HG02798 (cell line): ENCODE measurements around the gene RHOXF1.
"Not testable (repeated sequence)": the region's sequence is repeated elsewhere in the genome, so short reads cannot be mapped to it uniquely, and the experiment has no call there.

Experiments
- ATAC-seq: cut with Tn5 transposase; IDR thresholded peaks from one replicate; pipeline ENCODE4 v1.9.1; 2021; ENCODE audit warnings: mild to moderate bottlenecking; ENCODE audit not compliant: unreplicated experiment, poor library complexity

RHOXF1 gene, protein sequence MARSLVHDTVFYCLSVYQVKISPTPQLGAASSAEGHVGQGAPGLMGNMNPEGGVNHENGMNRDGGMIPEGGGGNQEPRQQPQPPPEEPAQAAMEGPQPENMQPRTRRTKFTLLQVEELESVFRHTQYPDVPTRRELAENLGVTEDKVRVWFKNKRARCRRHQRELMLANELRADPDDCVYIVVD

DNA sequence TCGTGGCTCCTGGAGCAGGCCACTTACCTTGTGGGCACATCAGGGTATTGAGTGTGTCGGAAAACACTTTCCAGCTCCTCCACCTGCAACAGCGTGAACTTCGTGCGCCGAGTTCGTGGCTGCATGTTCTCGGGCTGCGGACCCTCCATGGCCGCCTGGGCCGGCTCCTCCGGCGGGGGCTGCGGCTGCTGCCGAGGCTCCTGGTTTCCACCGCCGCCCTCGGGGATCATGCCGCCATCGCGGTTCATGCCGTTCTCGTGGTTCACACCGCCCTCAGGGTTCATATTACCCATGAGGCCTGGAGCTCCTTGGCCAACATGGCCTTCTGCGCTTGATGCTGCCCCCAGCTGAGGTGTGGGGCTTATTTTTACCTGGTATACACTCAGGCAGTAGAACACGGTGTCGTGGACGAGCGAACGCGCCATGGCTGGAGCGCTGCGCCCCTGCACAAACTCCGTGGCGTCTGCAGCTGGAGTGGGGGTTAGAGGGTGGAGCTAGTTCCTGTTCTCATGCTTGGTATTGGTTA lies at the start of gene RHOXF1:
TSS of gene RHOXF1 (minus strand) at position 476 of the 526 bp plus-strand sequence. CDS start at position 425, 51 bp downstream.
- no peak for ATAC-seq

DNA sequence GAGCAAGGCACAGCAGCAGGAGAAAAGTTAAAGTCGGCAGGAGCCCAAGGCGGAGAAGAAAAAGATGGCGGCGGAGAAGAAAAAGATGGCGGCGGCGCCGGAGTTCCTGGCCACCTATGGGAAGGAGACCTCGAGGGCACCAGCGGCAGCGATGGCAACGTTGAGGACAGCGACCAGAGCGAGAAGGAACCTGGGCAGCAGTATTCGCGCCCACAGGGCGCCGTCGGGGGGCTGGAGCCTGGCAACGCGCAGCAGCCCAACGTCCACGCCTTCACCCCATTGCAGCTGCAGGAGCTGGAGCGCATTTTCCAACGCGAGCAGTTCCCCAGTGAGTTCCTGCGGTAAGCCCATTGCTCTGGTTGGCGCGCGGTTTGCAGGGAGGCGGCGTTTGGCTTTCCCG lies 43.4 kb upstream of the RHOXF1 start:
- not testable (repeated sequence) for ATAC-seq

DNA sequence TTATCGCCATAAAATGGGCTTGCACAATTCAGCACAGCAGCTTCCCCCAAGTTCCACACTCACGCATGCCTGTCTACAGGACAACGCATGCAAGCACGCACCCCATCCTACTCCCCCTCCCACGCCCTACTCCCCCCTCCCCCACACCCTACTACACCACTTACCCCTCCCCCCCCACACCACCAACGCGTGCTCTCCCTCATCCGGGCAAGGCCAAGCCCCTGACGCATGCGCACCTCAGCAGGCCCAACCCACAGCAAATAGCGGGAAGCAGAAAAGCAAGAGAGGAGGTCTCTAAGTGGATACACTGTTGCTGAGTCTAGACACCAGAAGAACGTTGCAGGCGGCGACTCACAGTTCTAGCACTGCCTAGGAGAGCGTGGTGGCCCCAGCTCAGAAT lies 42.6 kb upstream of the RHOXF1 start, which contains the start of gene RHOXF2:
TSS of gene RHOXF2 (plus strand) at position 301 of the 400 bp plus-strand sequence. CDS start 138 bp downstream, outside the sequence.
- not testable (repeated sequence) for ATAC-seq

DNA sequence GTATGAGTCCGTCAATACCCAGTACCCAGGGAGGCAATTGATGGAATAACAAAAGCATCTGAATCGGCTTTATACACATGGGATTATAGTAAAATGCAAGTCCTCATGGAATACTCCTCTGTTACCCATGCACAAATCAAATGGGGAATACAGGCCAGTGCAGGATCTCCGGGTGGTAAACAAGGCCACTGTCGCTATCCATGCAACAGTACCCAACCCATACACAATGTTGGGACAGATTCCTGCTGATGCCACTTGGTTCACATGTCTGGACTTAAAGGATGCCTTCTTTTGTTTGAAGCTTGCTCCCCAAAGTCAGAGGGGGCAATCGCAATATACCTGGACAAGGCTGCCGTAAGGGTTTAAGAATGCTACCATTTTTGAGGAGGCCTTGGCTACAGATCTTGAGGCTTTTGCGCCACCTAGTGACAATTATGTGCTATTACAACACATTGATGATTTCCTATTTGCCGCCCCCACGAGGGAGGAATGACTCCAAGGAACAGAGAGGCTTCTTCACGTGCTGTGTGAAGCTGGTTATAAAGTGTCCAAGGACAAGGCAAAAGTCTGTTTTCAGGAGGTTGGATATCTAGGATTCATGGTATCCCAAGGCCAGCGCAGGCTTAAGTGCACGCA lies 34.5 kb upstream of the RHOXF1 start:
- ATAC-seq, result not testable (repeated sequence)

DNA sequence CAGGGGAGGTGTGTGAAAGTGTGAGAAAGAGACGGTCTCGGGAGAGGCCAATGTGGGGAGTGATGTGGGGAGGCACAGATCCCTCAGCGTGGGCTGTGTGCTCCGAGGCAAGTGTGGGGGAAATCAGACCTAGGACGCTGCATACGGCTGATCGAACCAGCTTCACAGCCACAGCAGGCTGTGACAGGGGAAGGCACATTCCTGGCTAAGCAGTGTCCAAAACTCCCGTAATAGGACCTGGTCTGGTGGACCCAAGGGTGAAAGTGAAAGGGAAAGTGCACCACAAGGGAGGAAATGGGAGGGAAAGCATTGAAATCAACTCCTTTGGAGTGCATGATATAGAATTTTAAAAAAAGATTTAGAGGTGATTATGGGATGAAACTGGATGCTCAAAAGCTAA lies 31.8 kb upstream of the RHOXF1 start:
- ATAC-seq, result no peak

DNA sequence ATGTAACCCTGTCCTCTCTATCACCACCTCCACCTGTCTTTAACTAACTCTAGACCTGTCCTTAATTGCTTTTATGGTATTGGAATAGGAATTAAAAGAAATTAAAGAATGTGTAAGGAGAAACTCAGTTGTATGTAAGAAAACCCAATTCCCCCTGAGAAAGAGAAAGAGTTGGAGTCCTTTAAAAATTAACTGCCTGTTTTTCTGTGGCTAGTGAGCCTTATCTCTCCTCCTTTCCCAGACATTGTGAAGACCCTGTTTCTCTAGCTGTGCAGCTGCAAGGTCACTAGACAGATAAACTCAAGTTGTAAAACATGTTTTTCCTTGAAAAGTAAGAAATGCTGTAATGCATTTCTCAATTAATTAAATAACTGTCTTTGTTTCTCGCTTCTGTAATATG lies 30.6 kb upstream of the RHOXF1 start:
- ATAC-seq, result not testable (repeated sequence)

DNA sequence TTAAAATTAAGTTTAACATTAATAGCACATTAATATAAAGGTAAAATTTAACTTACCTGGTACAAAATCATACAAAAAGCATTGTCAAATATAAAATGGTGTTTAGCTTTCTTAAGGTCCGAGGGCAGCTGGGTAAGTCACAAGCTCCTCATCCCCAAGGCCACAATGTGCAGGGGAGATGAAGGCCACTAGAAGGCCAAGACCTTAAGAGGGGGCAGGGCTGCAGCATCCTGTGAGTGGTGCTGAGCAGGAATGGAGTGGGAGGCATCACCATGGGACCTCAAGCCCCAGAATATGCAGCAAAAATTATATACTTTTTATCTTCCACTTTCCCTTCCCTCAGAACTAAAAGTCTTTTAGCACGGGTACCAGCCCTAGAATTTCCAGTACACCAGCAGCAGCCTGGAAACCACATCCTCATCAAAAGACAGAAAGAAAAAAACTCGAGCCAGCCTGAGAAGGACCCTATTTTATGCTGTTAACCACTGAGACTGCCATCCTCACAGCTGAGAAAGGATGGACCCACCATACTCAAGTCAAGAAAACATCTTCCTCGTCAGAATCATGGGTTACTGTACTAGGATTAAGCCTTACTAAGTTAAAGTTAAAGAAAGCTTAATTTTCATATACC lies 29.7 kb upstream of the RHOXF1 start:
- ATAC-seq, result no peak

DNA sequence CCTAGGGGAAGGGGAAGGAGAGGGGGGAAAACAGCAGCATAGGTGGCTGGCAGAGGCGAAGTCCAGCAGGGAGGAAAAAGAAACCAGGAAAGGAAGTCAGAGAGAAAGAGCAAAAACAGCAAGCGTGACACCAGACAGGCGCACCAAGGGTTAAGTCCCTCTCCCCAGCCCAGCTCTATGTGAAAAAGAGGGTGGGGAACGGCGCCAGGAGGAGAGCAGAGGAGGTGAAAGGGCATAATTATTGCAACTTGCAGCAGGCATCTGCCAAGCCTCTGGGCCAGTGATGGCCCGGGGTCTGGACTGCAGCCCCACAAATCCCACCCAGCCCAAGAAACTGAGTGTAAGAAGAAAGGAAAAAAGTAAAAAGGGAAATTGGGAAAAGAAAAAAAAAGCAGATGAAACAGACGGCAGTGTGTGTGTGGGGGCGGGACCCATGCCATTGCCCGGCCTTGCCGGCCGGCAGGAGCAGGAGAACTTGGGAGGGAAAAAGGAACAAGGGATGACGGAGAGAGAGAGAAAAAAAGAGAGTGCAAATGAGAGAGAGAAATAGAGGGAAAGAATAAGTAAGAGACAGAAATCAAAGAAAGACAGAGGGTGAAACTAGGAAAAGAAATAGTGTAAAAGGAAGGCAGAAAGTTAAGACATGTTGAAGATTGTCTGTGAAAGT lies 28.6 kb upstream of the RHOXF1 start:
- no peak for ATAC-seq

DNA sequence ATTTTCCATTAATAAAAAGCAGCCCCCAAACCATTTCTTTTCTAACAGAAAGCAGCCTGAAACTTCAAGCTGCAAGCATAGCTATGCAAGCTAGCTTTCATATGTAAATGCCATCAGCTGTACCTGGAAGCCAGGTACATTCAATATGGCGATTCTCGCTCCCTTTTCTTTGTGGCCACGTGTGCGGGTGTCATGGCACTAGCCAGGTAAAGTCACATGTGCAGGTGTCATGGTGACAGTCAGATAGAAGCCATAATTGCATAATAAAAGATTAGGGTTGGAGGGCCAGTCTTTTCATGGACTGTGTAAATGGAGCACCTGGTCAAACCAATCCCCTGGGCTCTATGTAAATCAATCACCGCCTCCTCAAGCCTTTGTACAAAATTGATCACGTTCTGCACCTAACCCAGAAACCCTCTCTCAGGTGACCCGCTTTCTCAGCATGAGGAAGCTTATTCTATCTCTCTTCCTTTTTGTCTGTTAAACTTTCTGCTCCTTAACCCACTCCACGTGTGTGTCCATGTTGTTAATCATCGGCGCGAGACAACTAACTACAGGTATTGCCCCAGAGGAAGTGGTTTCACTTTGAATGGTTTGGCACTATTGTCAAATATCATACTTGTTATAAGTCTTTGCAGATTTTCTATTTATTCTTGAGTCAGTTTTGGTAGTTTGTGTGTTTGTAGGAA lies 24.7 kb upstream of the RHOXF1 start:
- no peak for ATAC-seq

DNA sequence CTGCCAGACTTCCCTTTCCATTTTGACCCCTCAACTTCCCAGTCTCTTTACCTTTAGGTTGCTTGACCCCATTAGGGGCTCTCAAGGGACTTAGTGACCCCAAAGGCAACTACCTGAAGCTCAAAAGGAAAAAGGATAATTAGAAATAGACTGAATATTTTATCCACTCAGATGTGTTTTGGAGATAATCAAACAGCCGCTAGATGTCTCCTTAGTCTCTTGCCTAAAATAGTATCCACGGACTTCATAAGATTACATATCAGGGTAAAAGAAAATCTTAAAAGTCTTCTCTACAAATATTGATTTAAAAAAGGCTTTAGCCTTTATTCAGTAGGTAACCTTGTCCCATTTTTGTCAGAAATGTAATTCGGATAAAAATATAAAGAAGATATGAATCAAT lies 21.7 kb upstream of the RHOXF1 start:
- ATAC-seq, result no peak

DNA sequence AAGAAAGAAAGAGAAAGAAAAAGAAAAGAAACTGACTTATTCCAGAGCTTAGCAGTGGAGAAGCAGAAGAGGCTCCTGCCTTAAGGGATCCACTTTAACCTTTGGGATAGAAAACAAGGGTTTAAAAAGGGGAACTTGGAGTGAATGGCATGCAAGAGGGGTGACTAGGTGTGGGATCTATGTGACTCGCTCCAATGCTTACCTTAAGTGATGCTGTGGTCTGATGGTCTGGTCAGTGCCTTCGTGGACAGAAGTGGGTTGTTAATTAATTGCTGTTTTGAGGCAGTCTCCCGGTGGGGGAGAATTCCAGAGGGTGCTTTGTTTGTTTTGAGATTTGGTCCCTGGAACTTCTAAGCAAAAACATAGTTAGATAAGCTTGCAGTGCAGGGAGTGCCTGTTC lies 21.1 kb upstream of the RHOXF1 start:
- ATAC-seq, result no peak

DNA sequence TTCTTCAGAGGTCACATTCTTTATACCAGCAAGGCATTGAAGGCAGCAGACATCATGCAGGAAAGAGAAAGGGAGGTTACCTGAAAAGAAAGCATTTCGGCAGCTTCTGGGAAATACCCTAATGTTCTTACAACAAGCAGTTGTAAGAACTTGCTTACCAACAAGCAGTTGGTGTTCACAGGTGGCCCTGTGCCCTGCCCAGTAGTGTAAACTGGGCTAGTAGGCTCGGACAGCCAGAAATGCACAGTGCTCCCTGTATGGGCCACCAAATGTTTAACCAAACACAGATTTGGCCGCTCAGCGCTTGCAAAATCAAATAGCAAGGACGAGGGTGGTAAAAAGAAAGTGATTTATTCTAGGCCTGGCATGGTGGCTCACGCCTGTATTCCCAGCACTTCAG lies 20.4 kb upstream of the RHOXF1 start:
- no peak for ATAC-seq

DNA sequence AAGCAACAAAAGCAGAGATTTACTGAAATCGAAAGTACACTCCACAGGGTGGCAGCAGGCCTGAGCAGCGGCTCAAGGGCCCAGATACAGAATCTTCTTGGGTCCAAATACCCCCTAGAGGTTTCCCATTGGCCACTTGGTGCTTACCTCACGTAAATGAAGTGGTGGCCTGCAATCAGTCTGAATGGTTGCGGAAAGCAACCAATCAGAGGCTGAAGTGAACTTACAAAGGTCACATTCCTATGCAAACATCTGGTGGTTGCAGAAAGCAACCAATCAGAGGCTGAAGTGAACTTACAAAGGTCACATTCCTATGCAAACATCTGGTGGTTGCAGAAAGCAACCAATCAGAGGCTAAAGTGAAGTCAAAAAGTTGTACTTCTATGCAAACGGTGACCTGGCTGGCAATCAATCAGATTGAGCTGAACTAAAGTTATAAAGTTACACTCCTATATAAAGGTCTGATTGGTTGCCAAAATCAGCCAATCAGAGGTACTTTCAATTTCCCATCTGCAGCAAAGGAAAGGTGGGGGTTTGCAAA lies 12.7 kb upstream of the RHOXF1 start:
- not testable (repeated sequence) for ATAC-seq

DNA sequence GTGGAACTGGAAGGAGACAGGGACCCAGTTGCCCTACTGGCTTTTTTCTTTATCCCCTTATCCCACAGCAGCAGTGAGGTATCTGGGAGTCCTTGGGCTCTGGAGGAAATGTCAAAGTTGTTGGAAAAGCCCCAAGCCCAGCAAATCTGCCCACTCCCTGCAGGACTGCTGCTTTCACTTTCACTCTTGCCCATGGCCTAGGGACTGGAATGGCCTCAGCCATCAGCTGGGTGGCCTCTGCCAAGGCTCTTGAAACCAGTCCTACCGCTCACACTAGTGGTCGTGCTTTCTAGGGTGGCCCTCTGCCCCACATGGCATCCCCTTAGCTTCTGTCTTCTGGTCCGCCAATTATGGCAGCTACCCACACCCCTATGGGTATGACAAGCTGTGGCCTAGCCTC lies 9.7 kb upstream of the RHOXF1 start:
- ATAC-seq, result no peak

DNA sequence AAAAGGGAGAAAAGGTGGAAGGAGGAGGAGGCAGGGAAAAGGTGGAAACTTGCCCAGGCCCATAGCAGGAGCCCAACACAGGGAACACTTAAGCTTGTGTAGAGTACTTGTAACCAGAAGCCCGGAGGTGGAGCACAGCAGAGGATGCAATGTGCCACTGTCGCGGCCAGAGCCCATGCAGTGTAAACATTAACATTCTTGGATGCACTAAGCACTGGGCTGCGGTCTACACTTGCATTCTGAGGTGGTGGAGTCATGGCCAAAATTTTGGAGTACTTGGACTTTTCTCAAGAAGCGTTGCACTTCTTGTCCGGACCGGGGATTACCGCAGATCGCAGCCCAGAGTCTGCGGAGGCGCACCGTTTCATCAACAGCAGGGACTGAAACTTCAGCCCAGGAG lies 4.5 kb upstream of the RHOXF1 start:
- no peak for ATAC-seq

DNA sequence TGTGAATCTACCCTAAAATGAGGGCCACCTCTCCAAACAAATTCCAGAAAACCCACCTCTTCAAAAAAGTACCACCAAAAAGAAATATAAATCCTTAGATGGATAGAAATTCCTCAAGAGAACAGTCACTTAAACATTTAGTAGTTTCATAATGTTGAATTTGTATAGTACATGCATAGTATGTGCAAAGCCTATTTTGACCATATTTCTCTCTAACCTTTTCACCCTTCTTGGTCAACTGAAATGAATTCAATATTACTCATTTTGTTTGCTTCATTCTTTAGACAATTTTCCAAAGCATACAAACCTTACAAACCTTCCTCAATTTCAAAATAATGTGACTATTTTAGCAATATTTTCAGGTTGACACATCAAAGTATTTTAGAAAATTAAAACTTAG lies 4.1 kb downstream of the RHOXF1 start:
- no peak for ATAC-seq

DNA sequence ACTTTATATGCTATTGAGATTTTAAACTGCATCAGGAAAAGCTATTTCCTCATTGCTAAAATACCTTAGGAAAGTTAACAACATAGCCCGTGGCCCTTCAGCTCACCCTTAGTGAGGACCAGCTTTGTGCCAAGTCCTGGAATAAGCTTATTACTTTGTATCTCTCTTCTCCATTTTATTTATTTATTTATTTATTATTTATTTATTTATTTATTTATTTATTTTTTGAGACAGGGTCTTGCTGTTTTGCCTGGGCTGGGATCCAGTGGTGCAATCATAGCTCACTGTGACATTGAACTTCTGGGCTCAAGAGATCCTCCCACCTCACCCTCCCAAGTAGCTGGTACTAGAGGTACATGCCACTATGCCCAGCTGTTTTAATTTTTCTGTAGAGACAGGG lies 6.3 kb downstream of the RHOXF1 start:
- no peak for ATAC-seq

DNA sequence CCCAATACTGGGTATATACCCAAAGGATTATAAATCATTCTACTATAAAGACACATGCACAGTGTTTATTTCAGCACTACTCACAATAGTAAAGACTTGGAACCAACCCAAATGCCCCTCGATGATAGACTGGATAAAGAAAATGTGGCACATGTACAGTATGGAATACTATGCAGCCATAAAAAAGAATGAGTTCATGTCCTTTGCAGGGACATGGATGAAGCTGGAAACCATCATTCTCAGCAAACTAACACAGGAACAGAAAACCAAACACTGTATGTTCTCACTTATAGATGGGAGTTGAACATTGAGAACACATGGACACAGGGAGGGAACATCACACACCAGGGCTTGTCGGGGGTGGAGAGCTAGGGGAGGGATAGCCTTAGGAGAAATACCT lies 11.0 kb downstream of the RHOXF1 start:
- ATAC-seq, result not testable (repeated sequence)

DNA sequence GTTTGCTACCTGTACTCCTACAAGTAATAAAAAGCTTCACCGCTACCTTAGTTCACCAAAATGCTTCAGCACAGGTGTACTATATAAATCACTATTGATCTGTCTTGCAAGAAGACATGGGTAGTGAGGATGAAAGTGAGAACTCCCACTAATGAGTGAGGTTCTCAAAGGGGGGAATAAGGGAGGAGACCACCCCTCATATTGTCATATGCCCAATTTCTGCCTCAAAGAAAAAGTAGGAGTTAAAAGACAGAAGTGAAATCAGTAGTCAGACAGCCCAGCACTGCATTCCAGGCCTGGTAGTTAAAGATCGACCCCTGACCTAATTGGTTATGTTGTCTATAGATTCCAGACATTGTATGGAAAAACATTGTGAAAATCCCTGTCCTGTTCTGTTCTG lies 14.7 kb downstream of the RHOXF1 start:
- not testable (repeated sequence) for ATAC-seq

DNA sequence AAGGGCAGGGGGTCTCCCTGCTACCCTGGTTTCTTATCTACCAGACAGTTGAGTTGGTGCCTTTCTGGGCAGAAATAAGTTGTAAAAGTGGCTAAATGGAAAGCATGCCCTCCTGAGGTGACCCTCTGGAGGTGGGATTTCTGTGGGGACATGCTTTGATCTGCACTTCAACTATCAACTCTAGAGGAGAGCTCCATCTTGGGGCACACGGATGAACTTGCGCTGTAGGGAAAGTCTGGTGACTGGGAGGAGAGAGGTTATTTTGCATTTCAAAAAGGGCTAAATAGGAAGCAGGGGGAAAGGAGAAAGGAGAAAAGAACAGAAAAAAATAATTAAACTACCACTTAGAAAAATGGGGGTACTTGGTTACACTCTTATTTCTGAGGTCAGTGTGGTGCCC lies 25.5 kb downstream of the RHOXF1 start:
- no peak for ATAC-seq
